TTC549 (cell line): Measurements from ENCODE around the gene MAPKAPK2.
"Not testable (repeated sequence)": the region's sequence is repeated elsewhere in the genome, so short reads cannot be mapped to it uniquely, and the experiment has no call there.

Experiments
- FAIRE-seq: peaks from 2 replicates; lab custom pipeline; 2012; peaks lifted over from hg19 to GRCh38; lab: Jason Lieb, UNC

Gene MAPKAPK2

DNA sequence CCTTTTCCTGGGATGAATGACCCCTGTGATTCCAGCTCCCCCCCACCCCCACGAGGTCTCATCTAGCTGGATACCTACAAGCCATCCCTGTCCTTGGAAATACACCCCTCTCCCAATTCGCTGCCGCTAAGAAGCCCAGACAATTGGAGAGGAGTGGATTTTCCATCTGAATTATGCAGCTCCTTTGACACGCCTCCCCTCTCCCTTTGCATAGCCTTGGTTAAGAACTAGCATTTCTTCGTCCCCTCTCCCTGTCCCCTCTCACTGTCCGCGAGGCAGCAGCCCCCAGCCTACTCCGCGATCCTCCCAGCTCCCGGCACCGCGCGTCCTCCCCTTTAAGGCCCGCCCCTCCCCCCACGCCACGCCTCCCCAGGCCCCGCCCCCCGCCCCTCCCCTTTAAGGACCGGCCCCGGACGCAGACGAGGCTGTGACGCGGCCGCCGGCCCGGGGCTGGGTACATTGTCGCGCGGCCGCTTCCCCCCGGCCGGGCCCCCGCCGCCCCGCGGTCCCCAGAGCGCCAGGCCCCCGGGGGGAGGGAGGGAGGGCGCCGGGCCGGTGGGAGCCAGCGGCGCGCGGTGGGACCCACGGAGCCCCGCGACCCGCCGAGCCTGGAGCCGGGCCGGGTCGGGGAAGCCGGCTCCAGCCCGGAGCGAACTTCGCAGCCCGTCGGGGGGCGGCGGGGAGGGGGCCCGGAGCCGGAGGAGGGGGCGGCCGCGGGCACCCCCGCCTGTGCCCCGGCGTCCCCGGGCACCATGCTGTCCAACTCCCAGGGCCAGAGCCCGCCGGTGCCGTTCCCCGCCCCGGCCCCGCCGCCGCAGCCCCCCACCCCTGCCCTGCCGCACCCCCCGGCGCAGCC, at the start of gene MAPKAPK2:
TSS of gene MAPKAPK2 (plus strand) at position 428 of the 856 bp plus-strand sequence. CDS start at position 753, 325 bp downstream.
- no peak for FAIRE-seq

DNA sequence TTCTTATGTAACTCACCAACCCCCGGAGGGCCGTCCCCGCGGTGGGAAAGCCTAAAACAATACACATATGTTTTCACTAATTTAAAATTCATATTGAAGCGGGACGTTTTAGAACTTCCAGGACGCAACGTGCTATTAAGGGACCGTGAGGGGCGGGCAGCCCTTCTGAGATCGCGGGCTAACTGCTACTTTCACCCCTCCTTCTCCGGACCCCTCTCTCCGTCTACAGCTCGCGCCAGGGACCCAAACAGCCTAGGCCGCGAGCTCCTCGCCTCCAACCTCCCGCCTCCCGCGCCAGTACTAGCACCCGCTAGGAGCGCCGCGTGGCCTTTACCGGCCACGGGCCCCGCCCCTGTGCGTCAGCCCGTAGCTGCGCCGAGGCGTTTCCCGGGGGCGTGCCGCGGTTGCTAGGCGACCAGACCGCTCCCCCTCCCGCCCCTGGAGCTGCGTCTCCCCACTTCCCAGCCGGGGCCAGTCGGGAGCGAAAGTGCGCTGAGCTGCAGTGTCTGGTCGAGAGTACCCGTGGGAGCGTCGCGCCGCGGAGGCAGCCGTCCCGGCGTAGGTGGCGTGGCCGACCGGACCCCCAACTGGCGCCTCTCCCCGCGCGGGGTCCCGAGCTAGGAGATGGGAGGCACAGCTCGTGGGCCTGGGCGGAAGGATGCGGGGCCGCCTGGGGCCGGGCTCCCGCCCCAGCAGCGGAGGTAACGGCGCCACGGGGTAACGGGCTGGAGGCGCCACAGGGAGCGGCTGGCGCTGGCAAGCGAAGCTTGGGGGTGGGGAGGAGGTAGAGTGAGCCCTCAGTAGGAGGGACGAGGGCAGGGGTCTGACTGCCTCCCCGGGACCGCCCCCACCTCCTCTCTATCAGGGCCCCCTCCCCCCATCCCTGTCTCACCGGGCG, 49.4 kb upstream of the MAPKAPK2 start, which contains the start of gene DYRK3:
TSS of gene DYRK3 (plus strand) at position 457 of the 898 bp plus-strand sequence. CDS start at position 625, 168 bp downstream.
- peak; percentile 74 for FAIRE-seq

DNA sequence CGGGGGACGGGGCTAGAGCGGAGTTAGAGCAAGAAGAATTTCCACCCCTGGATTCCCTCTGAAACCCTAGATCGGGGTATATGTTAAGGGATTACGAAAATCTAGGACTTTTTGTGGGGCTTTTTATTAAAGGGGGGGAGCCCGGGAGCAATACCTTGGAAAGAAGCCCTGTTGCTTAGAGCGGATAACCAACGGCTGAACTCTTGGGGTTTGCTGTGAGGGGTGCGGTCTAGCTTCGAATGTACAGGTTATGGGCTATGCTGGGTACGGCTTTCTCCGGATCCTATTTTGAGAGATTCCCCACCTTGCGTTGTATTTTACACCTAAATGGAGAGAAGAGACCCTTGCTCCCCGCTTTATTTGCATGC, 48.7 kb upstream of the MAPKAPK2 start:
- FAIRE-seq: no peak

DNA sequence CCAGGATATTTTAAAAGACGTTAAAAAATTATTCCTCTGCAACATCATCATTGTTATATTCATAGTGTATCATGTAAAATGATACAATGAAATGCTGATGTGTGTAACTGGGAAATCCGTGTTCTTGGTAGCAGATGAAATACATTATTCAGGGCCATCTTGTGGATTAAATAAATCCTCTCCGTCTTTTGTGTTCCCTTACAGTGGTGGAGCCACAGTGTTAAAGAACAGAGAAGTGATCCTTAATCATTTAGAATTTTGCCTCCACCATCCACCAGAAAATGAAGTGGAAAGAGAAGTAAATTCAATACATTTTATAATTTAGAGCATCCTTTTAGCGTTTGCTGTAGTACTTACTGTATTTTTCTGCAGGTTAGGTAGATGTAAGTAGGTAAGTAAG, 48.0 kb upstream of the MAPKAPK2 start:
- peak; percentile 68 for FAIRE-seq

DNA sequence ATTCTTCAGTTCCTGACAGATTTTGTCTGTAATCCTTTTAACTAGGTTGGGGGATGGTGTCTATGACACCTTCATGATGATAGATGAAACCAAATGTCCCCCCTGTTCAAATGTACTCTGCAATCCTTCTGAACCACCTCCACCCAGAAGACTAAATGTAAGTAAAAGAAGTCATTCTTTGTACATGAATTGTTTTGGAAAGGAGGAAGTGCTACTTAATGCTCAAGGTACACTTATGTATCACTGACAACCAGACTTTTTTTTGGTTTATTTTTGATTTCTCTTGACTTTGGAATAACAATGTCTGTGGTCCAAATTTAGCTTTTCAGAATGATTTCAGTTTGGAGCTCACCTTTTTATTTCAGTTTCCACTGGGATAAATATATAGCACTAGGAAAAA, 47.1 kb upstream of the MAPKAPK2 start:
- no peak for FAIRE-seq

DNA sequence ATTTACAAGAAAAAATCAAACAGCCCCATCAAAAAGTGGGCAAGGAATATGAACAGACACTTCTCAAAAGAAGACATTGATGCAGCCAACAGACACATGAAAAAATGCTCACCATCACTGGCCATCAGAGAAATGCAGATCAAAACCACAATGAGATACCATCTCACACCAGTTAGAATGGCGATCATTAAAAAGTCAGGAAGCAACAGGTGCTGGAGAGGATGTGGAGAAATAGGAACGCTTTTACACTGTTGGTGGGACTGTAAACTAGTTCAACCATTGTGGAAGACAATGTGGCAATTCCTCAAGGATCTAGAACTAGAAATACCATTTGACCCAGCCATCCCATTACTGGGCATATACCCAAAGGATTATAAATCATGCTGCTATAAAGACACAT, 42.6 kb upstream of the MAPKAPK2 start:
- not testable (repeated sequence) for FAIRE-seq

DNA sequence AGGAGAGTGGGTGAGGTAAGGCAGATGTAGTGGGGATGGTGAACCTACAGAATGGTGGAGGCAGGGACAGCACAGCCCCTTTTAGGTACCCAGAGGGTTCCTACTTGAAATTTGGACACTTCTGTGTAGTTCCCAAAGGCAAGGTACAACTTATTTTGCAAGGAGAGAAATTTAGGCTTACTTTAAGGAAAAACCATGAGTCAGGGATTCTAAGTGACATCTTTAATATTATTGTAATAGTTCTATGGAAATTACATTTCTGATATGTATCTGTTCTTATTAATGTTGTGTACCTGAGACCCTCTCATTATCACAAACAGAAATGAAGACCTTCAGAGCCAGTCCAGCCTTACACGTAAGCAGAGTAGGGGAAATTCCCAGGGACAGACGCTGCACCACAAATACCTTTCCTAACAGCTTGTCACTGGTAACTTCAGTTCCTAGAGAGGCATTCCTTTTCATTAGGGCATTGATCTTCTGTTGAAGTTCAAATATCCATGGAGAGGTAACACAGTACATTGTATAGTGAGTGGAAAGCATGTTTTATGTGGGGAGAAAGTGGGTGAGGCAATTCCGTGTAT, 41.5 kb upstream of the MAPKAPK2 start:
- FAIRE-seq: no peak

DNA sequence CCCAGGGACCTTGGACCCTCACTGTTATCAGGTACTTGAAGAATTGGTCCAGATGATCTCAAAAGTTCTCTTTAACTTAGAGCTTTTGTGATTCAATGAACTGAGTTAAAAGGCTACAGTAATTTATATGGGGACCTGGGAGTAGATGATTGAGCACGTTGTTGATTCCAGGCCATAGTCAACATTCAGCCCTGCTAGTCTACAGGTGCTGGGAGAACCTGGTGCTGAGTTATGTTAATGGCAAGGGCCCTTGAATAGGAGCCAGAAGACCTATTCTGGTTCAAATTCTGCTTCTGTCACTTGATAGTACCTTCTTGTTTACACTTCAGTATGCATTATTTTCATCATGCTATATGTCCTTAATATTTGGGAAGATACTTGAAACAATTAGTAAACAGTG, 38.2 kb upstream of the MAPKAPK2 start:
- no peak for FAIRE-seq

DNA sequence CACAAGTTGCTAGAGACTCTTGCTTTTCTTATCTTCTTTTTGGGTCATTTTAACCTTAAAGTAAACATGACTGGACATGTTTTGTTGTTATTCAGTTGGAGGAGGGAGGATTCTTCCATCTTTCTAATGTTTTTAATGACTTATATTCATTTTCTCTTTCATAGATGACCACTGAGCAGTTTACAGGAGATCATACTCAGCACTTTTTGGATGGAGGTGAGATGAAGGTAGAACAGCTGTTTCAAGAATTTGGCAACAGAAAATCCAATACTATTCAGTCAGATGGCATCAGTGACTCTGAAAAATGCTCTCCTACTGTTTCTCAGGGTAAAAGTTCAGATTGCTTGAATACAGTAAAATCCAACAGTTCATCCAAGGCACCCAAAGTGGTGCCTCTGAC, 37.5 kb upstream of the MAPKAPK2 start:
- no peak for FAIRE-seq

DNA sequence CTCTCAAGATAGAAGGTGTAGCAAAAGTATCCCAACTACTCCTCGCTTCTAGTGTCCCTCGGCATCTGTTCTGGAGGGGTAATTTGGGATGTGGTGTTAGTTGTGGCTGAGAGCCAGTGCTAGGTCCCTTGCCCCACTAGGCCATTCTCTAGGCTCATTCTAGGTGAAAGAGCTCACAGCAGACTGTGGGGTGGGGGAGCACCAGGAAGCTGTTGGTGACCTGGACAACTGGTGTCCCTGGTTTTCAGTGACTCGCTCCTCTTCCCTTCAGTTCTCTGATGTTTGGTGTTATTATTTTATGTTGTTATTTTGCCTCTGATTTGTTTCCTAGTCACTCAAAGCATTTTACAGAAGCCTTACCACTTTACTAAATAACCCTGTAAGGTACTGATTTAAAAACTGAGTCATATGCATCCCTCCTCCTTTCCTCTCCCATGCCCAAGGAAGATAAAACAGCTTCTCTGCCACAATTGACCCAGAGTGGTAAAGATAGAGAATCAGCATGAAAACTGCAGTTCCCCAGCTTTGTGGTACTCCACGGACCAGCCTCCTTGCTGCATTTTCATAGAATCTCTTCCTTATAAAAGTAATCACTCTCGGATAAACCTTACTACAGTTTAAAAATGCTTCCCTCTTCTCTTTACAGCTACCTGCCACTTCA, 35.3 kb upstream of the MAPKAPK2 start:
- no peak for FAIRE-seq

DNA sequence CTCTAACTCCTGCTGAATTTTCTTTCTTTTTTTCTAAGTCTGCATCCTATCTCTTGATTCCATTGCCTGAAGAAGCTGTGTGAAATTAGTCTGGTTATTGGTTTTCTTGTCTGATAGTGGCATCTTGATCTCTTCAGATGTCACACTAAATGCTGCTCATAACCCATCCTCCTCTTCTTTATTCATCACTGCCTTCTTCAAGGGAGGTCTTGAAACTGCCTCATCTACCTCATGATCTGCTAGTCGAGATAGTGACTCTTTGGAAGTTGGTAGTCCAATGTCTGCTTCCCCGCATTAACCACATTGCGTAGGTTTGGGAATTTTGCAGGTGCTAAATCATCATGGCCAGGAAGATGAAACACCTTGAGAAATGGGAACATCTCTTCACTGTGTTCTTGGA, 33.7 kb upstream of the MAPKAPK2 start:
- no peak for FAIRE-seq

DNA sequence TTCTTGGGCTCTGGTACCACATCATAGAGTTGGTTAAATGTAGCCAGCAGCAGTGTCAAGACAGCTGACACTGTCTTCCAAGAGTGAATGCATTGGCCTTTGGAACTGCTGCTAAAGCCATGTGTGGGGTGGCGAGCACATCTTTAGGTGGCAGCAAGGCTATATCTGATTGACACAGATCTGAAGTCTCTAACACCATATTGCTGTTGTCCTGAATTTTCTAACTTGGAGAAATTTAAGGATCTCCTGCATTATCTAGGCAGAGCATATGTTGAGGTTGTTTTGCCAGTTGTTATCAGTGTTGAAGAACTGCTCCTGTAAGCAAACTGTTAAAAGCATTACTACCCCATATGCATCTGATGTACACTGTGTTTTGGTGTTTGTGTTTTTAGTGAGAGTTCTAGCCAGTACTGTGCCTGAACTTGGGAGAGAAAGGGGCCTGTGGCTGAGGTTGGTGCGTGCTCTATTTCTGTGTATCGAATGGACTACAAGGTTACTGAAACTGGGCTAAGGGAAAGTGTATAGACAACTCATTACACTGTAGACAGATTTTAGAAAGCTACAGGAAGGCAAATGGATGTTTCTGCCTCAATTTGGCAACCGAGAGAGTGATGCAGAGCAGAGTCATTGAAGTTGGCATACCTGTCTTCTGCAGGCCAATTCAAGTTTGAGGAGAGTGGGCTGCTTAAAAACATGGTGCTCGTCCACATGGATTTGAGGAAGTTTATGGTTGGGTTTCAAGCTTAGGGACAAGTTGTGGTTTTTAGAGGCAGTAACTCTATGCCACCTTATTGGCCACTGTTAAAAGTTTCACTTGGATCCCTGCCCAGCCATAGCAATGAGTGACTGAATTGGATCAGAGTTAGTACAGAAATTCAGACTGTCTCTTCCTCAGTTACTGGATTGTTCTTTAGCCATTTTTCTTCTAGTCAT, 32.5 kb upstream of the MAPKAPK2 start:
- FAIRE-seq: no peak

DNA sequence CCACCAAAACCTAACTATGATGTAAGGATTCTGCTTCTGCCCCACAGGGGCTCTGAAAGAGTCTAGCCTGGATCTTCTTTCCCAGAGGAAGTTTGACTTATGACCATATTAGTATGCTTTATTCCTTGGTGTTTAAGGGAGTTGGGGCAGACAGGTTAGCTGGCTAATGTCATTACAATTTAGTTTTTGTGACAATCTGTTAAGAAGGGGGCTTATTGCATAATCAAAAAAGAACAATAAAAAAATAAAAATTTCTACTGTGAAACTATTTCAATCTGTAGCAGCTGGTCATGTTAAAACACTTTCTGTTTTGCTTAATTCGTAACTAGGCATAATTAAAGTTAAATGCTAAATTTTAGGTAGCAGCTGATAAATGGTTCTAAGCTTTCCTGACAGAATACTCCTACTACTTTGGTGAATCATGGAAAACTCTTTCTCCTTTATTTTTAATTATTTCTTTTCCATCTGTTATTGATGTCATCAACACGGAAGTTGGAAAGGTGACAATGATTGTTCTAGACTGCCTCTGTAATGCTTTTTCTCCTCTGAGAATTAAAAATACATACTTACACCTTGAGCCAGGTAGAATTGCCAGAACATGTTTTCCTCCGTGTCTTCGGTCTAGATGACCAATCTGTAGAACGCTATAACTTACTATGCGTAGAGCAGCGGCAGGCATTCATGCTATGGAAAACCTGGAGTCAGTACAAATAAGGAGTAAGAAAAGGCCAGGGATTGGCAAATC, 30.8 kb upstream of the MAPKAPK2 start:
- no peak for FAIRE-seq

DNA sequence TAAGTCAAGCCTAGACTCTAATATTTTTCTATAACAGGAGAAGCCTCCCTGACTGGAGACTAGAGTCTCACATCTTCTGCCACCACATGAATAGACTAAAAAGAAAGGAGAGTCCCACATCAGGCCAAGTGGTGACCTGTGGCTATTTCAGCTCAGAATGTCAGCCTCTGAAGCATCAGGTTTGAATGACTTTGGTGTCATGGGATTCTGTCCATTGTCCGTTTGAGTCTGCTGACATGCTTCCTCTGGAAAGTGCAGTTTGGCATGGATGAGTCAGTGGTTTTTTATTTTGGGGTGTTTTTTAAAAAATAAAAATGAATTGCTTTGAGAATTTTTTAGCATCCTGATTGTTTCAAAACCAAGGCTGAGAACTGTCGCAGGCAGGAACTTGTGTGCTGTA, 29.9 kb upstream of the MAPKAPK2 start:
- FAIRE-seq: no peak

DNA sequence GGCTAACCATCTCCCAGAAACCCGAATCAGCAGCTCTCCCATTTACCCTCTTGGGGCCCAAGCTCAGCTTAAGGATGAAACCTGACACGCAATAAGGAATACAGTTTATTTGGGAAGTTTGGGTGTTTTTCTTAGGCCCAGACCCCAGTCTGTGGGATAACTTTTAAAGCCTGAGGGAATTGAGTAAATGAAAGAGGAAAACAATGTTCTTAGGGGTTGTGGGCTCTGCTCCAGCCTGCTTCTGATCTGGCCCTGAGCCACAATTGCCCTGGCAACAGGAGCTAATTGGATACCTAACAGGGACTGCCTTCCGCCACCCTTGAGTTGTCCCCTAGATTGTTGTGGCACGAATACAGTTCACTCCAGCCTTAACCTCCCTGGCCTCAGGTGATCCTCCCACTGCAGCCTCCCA, 29.2 kb upstream of the MAPKAPK2 start:
- no peak for FAIRE-seq

DNA sequence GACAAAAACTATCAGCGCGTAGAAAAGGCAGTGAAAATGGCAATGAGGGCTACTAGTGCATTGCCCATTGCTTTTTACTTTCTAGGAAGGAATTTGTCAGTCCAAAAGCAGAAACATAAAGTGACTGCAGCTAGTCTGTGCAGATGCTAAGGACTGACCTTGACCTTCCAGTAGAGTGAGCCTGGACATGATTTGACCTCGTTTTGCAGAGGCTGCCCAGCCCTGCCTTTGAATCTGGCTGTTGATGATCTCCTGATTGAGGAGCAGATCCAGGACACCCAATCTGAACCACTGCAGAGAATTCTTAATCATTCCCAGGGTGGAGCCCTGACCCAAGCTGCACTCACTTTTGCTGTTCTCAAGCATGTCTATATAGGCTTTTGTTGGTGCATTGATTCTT, 27.8 kb upstream of the MAPKAPK2 start:
- no peak for FAIRE-seq

DNA sequence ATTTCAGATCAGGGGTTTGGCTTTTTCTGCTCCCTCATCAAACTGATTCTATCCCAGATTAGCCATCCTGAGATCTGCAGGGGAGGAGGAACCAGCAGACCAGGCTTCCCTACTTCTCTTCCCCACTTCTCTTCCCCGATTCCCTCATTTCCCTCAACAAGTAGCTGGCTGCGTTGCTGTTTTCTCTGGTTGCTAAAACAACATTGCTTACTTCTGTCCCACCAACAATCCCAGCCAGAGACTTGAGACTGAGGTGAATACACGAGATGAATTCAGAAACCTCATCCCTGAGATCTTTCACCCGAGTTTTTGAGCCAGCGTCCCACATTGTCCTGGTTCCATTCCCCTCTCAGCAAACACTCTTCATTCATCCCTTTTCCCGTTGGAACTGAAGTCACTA, 27.0 kb upstream of the MAPKAPK2 start:
- no peak for FAIRE-seq

DNA sequence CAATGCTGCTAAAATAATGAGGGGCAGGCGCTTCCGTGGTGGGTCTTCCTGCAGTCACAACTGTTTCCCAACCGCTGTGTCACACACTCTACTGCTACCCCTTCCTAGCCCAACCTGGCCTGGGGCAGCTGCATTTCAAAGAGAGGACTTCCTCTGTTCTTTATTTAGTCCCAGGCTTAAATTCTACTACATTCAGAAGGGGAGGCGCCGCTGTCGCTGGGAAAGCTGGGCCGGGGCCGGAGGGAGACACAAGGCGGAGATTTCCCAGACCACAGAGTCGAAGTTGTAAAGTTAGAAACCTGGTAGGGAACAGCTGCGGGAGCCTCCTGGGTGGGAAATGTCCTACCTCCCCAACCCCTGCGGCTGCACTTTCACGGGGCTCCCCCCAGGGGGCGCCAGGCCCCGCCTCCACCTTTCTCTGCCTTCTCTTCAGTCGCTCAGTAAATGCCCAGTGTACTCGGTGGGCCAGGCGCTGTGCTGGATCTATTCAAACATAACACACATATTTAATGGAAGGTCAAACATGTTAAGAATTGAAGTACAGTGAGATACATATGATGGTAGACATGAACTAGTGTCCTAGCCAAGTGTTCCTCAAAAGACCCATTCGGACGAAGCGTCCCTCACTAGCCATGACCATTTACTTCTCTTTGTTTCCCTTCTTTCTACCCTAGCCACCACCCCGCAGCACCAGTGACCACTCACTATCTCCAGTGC, 26.3 kb upstream of the MAPKAPK2 start:
- FAIRE-seq: no peak

DNA sequence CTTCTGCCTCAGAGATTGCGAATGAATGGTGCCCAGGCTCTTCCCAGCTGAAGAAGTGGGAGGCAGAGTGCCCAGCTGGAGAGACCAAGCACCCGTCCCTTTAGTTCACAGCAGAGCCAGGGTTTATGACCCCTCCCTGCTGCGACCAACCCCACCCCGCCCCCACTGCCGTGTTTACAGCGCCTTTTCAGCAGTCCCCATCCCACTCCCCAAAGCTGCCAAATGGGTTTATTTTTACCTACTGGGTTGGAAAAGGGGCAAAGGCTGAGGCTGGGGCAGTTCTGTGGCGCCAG, 25.8 kb upstream of the MAPKAPK2 start:
- no peak for FAIRE-seq

DNA sequence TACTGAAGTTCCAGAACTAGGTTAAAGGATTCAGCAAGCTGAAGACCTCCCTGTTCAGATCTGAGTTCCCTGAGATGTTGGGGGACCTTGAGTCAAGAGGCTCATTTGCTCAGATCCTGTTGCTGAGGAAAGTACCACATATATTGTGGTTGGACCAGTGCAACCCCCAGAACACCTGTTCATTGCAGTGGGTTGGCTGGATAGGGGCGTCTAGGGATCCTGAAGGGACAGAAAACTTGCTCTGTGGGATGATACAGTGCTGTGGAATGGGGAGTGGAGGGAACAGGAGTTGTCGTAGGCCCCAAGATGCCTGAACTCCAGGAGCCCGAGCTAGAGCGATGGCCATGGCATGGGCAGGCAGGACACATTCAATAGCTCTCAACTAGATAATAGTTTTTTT, 24.6 kb upstream of the MAPKAPK2 start:
- FAIRE-seq: no peak
